Islet of Langerhans (tissue), 1 donor: ENCODE measurements around the gene SH2D1B.

Experiments
- FAIRE-seq: peaks from one replicate; lab custom pipeline; 2011; peaks lifted over from hg19 to GRCh38; lab: Jason Lieb, UNC

Gene SH2D1B

DNA sequence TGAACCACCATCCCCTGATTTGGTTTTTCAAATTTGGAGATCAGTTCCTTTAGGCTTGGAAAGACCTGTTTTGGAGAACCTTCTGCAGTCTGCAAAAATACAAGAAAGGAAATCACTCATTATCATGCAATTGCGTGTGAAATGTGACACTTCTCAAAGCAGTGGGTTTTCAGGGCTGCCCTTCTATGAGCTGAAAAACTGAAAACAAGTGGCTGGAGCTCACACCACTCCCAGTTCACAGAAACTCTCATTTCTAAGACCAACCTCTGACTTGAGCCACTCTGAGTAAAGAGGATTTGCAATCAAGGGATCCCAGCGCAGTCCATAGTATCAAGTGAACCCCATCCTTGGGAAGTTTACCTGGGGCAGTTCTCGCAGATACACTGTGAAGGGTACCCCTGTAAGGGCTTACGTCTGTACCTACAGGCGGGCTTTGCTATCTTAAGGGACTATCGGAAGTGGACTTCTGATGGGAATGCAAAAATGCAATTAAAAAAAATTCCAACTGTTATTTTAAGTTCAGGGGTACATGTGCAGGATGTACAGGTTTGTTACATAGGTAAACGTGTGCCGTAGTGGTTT lies 12.8 kb downstream of the SH2D1B start:
- FAIRE-seq, result no peak

DNA sequence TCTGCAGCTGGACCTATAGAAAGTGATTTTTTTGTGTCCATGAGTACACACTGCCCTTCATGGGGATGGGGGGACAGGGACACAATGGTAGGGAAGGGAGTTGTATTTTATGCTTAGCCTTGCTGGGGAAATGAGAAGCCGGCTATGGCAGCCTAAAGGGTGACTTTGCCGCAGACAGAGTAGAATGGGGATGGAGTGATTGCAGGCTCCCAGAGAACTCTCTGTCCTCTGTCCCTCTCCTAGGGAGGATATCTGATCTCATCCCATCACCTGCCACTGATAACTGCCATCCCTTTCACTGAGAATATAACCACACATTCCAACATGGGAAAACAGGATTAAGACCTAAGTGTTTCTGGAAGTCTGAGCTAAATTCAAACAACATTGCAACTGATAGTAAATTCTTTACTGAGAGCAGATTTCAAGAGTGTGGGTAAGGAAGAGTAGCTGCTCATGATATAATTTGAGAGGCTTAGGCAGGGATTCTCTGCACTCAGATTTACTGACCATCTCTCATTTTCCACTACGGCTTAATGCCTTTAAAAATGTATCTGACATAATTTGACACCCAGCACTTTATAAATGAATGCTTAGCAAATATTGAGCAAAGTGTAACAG lies 13.9 kb downstream of the SH2D1B start:
- FAIRE-seq, result no peak

DNA sequence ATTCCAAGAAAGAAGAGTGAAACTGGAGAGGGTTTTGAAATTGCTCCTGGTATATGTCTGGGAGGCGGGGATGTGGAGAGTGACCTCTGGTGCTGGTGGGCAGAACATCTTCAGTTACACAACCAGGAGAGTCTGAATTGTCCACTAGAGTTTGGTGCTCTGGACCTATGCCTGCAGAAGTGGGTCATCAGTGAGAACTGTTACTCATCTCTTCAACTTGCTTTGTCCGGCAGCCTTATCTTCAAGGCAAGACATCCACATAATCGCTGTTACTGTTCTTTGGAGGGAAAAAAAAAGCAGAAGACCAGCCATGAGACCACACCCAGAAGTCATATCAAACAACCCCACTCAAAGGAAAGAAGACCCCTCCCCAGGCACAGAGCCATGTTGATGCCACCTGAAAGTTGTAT lies 14.9 kb downstream of the SH2D1B start:
- no peak for FAIRE-seq

DNA sequence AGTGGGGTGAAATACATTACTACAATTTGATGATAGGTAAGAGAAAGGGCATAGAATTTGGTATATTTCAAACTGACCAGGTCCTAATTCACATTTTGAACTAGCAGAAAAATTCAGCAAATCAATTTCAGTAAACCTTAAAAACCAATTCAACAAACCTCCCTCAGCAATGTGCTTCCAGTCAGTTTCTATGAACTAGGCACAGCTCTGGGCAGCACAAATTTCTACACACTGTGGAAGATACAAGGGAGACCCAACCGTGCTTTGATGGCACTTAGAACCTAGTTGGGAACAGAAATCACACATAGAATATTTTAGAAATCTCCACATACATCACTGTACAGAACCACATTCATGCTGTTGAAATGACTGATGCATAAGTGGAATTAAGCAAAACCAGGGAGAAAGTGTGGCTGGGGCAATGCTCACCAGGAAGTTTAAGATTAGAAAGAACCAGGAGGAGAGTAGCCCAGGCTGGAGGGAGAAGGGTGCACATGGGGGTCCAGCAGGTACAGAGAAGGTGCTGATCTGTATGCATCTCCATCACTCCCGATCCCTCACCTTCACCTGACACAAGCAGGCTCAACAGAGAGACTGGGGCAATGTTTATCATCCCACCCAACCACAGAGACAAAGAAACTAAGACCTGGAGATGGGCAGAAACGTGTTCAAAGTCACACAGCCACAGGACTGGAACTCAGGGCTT lies 15.6 kb downstream of the SH2D1B start:
- no peak for FAIRE-seq

DNA sequence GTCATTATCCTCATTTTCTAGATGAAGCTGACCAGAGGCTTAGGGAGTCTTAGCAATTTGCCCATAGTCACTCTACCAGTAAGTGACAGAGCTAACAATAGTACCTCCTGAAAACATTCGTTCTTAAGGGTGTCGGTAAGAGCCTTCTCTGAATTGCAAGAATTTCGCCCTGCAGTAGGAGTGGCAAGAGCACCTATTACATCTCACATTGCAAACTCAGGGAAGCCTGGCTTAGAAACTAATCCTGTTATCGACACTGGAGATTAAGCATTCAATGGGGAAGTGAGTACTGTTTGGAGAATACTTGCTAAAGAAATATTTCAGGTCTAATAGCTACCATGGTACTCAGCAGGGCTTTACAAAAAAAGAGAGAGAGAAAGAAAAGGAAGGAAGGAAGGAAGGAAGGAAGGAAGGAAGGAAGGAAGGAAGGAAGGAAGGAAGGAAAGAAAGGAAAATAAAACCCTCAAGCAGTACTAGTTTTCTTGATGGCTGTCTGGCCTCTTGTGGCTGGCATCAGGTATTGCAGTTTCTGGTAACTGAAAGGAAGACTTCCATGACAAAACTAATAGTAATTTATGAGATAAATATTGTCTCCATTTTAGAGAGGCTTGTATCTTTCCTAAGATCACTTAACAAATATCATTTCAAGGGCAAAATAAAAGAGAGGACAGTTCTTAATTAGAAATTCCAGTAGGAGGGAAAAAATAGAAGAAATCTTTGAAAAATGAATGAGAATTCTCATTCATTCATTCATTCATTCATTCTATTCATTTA lies 20.0 kb downstream of the SH2D1B start:
- FAIRE-seq, result peak; percentile 71

DNA sequence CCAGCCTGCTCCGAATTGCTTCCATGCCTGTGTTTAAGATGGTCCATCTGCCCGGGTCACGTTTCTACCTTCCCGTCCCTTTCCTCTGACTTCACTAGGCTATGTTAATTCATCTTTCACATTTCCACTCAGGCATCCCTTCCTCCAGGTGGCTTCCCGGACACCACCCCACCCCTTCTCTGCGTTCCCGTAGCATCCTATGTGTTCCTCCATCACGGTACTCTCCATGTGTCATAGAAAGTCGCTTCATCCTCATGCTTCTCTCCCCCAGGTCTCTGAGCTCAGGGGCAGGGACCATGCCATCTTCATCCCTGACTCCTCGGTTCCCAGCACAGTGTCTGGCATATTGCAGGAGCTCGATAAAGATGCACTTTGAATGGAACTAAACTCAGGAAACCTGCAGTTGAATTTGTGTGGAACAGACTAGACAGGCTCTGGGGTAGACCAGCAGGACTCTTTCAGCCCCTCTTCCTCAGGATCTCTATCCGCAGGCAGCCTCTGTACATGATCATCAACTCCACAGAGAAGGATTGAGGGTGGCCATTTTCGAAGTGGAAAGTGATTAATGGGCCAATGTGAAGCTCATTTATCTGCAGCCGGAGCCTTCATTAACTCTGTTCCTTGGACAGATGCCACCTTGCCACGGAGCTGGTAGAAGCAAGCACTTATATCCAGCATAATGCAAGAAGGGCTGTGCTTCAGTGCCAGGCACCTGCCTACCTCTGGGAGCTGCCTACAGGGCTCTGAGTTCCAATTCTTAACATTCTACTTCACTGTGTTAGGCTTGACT lies 21.3 kb downstream of the SH2D1B start:
- no peak for FAIRE-seq

DNA sequence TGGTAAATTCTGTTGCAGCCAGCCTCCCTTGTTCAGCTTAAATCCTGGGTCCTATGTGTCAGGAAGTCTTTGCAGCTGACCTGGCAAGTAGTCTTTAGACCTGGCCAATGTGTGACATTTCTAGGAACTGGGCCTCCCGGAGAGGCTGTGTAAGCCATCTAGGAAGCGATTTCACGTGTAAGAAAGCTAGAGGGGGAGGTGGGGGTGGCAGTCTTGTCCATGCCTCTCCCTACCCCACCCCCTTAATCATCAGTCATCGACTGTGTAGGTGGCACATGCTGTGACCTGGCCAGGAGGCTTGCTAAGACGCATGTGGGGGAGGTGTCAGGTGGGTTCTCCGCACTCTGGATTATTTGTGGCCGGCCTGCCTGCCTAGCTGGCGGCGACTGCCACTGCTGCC lies 22.0 kb downstream of the SH2D1B start:
- FAIRE-seq, result no peak

DNA sequence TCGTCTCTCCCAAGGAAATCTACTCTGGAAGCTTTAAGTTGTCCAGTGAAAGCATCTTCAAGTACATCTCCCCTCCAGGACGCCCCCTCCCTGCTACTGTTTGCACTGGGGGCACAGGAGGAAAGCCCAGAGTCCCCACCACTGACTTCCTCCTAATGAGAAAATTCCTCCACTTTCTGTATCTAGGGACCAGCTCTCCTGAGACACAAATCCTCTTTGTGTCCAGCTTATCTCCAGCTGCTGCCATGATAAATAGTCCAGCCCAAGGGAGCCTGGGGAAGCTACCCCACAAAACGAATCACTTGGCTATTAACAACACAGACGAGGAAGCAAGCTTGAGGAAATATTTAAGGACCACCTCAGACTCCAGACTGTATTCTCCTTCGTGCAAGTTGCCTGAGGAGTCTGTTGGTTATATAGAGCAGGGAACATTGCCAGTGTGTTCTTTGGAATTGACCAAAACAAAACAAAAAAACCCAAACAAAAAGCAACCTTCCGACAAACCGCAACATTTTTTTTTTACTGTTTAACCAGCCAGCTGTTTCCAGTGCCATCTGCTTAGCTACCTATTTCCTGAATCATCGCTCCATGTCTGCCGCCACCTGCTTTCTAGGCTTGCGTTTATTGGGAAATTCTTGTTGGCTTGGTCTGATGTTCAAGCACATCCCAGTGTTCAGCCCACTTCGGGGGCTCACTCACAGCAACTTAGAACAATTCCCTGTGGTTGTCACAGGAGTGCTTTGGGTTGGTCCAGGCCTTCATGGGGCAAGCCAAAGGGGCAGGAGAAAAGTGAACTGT lies 22.7 kb downstream of the SH2D1B start:
- FAIRE-seq, result no peak

DNA sequence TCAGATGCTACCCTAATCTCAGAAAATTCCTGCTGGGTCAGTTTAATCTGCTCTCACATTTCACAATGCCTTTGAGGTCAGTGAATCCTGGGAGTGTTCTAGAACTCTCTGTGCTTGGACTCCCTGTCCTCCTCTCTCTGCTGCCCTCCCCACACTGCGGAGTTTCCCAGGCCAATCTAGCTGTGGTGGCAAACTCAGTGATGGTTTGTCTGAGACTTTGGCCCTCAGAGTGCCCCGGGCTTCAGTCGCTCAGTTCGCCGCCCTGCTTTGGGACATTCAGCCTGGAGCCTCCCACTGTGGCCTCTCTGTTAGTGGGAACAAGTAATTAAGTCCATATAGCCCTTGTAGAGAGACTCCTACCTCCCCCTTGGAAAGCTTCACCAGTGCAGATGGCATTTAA lies 23.3 kb downstream of the SH2D1B start:
- no peak for FAIRE-seq

DNA sequence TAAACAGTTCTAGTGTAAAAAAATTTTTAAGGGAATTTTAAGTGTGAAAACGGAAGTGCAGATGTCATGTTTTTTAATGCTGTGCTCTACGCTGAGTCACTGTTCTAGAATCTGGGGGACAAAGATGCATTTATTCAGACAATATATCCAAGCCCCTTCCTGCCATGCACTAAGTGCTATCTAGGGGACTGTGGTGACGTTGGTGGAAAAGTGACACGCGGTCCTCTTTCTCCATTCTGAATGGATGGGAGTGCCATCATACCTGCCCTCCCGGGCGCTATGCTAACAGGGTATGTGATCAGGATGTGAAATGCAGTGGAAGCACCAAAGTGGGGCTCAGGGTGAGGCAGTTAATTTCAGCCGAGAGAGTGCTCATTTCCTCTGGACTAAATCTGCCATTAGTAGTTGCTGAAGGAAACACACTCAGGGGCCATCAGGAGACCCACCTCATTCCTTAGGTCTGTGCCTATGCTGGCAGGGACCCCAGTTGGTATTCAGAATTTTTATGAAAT lies 23.8 kb downstream of the SH2D1B start:
- FAIRE-seq, result no peak

DNA sequence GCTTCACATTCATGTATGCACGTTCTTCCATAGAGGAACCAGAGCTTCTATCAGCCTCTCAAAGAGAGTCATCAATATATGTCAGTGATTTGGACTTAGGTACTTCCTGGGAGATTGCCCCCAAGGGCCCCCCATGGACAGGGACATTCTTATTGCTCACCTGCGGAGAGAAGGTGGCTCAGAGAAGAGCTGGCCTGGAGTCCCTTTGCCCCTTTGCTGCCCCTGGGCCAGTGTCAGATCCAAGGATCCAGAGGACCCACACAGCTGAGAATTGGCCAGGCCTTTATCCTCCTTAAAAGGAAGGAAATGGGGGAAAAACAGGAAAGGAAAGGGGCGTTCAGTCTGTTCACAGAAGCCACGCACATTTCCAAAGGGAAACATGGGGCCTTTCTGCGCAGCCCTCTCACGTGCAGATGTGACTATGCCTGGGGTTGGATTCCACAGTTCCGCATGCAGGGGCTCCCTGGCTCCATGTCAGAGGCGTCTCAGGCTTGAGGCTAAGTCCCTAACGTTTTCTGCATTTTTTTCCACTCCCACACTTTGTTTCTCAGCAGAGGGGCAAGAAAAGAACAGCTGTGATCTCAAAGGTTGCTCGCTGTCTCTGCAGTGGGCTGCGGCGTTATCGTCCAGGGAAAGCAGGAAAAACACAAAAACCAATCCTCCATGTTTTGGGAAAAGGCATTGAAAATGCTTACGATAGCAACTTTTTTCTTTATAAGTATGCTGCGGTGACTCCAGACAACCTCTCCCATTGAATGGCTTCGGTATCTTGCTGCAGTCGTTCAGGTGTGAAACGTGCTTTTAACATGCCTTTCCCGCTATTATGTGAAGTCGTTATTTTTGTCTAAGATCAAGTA lies 24.5 kb downstream of the SH2D1B start:
- FAIRE-seq, result no peak

DNA sequence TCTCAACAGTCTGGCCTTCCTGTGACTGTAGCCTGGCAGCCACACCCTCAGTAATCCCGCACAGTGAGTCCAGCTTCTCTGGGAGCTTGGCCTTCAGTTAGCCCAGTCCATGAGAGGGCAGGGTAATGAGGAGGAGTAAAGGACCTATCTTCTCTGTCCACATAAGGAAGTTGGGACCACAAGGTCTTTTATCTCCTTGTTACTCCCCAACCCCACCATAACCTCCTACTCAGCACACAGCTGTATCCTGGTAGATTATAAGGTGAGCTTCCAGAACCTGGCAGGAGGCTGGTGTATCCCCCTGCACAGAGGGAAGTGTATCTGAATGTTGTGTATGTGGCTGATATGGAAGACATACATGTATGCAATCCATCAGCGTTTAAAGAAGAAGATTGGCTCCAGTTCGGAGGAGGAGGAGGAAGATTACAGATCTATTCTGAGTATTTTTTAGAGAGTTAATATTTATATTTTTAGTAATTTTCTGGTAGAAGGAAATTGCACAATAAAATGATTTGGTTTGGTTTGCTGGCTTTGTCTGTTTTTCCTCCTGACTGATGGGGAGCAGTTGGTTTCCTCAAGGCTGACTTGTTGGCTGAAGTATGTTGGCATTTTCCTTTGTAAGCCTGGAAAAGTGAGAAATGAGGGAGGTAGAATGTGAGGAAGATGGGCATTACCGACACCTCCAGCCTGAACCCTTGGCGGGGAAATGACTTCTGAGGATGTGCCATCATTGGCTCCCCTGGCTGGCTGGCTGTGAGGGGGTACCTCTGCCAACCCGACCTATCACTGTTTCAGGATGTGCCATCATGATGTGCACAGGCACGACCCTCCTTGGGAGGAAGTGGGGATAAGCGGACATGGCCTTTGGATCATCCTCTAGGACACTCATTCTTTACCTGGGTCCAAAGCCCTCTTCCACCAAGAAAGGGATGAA lies 25.4 kb downstream of the SH2D1B start:
- FAIRE-seq, result no peak

DNA sequence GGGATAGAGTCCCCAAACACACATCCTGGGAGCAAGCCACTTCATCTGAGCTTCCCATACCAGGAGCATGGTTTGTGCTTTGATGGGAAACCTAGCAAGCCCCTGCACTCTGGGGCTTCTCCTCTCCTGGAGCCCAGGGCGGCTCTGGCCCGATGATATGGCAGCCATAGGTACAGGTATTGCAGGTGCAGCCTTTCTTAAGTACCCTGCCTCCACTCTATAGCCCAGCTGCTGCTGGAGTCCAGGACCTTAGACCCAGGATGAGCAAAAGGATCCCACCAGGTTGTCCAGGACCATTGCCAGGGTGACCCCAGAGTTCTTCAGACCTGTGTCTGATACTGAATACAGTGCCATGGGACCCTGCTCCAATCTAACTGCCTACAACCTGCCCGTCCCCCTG lies 26.2 kb downstream of the SH2D1B start:
- no peak for FAIRE-seq

DNA sequence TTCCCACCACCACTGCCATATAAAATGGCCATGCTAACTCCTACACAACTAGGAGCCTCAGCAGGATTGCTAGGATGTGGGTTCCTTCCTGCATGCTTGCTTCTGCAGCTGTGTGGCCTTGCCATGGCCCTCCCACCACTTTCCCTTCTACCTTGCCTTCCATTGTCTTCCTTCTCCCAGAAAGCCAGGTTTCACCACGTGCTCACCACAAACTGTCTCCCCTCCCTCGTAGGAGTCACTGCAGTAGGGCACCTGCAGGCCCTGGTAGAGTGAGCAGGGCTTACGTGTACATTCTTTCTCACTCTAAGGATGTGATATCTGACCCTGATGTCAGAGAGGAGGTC lies 26.7 kb downstream of the SH2D1B start:
- no peak for FAIRE-seq

DNA sequence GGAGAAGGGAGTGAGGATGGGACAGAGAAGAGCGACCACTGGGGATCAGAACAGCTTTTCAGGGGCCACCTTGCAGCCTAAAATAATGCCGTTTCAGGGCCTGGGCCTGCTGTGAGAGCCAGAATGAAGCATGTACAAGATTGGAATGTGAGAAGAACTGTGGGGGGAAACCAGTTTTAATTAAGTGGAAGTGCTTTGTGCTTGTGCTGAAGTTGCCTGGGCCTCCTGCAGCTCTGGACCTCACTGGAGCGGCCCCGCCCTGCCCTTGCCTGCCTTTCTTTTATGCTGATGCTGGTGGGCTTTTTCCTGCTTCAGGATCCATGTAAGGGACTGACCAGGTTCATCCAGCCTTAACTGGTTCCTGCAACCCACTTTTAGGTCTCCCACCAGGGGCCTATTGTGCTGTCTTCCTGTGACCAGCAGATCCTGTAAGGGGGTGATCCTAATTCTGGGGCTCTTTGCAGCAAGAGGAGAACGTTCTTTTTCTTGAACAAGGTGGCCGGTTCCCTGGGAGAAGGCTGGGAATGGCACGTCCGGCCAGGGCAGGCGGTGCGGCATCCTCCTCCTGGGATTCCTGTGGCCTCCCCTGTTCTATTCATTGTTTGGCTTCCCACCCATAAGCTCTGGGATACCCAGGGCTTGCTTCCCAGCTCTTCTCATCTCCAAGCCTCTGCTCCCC lies 27.2 kb downstream of the SH2D1B start:
- FAIRE-seq, result no peak

DNA sequence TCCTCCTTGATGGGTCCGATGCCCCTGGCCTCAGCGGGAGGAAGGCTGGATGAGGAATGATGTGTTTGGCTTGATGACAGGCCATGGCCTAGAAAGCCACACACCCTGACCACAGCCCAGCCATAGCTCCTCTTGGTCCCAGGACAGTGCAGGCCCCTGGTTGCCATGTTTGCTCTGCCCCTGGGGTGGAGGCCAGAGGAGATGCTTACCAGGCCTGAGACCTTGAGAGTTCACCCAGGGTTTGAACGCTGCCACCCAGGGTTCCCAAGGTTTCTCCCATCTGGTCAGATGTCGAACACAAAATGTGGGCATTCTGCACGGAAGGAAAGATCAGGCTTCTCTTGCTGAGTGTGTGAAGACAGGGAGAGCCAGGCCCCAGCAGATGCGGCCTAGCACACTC lies 27.8 kb downstream of the SH2D1B start:
- no peak for FAIRE-seq

DNA sequence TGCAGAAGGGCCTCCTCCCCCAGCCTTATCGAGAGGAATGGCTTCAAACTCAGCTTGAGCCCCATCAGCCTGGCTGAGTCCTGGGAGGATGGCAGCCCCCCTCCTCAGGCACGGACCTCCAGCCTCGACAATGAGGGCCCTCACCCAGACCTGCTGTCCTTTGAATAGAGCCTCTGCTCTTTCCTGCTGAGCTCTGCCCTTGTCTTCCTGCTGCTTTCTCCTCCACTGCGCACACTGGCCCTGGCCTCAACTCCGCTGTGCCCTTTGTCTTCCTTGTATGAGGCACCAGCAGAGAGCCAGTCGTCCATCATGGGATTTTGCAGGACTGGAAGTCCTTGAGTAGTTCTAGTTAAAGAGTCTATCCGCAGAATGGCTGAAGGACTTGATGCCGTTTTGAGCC lies 28.4 kb downstream of the SH2D1B start:
- FAIRE-seq, result no peak

DNA sequence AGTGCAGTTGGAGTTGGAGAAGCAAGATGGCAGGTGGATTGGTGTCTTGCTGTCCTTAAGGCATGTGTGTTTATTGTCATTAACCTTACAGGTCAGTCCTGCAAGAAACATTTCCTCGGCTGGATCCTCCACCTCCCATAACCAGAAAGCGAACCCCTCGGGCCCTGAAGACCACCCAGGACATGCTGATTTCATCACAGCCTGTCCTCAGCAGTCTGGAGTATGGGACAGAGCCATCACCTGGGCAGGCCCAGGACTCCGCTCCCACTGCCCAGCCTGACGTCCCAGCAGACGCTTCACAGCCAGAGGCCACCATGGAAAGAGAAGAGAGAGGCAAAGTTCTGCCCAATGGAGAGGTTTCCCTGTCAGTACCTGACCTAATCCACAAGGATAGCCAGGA lies 28.8 kb downstream of the SH2D1B start:
- no peak for FAIRE-seq
